HG03439 (cell line): ENCODE results near the gene NPIPA8.
"Not testable (repeated sequence)": the region's sequence is repeated elsewhere in the genome, so short reads cannot be mapped to it uniquely, and the experiment has no call there.

ENCODE experiments used
- ATAC-seq: cut with Tn5 transposase; IDR thresholded peaks from one replicate; pipeline ENCODE4 v1.9.1; 2021; ENCODE audit warnings: mild to moderate bottlenecking, moderate library complexity; ENCODE audit not compliant: unreplicated experiment

Gene NPIPA8

DNA sequence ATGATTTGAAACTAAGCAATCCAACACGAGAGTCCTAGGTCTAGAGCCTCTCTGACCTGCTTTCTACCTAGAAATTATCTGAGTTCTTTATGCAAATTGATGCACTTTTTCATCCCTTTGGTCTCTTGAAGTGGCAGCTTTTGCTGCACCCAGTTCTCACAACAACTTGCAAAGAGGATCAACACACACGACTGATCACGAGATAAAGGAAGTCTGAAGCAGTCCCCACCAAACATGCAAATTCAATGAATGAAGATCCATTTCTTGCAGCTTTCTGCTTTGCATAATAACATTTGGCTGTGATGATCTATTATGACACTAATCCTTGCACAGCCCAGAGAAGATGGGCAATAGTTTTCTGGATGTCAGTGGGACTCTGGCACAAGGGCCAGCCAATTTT is 56.2 kb downstream of the NPIPA8 start:
- ATAC-seq: not testable (repeated sequence)

DNA sequence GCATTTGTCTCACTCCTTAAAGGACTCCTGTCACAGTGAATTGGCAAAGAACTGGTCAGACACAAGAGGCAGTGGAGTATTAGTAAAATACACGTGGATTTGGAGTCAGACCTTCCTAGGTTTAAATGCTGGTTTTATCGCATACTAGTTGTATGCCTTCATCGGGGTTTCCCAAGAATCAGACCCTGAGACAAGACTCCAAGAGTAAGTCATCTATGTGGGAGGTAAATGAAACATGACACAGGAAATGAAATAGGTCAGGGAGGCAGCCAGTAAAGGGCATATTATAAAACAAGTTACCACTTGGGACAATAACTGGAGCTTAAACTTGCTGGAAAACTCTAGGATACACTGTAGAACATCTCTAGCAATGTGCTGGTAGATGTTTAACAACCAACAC is 59.8 kb downstream of the NPIPA8 start:
- not testable (repeated sequence) for ATAC-seq

DNA sequence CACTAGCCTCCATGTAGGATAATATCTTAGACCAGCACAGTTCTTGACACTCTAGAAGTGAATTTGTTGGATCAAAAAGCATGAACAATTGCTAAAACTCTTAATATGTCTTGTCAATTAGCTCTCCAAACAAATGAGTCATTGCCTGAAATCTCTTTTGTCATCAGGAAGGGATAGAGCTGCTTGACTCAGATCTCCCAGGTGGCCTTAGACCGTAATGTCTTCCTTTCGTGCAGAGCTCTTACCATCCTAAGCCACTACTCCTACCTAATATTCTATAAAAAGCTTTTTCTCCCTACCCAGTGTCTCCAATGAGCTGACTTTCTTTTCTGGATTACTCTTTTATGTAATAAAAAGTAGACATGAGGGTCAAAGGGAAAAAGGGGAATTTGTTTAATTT is 66.4 kb downstream of the NPIPA8 start:
- ATAC-seq: not testable (repeated sequence)
